H7 (cell line): ENCODE data around the gene SELPLG. TPM values are rescaled to one million over a fixed set of nuclear protein-coding genes. Genes with fewer than 3 reads are reported as not detected.

Experiments
- DNase-seq: peaks from one replicate; pipeline ENCODE4 v3.0.0; 2012
- H3K27me3 ChIP-seq: 2 replicates; pipeline ENCODE4 v1.6.0; 2011; ENCODE audit warnings: mild to moderate bottlenecking, low read length; ENCODE audit not compliant: control insufficient read depth, insufficient read depth
- H3K36me3 ChIP-seq: replicated peaks from 2 replicates; pipeline ENCODE4 v1.5.1; 2011; ENCODE audit warnings: low read length; ENCODE audit not compliant: control insufficient read depth, insufficient read depth
- H3K4me3 ChIP-seq: 2 replicates; pipeline ENCODE4 v1.5.1; 2011; ENCODE audit warnings: low read depth, mild to moderate bottlenecking, control low read depth, low read length, moderate library complexity; ENCODE audit not compliant: insufficient read depth
- total RNA-seq: library from RNA; depleted of rRNA; stranded (reverse); fragments of >200 nt; shearing (Covaris generic); gene quantifications from 2 replicates; pipeline ENCODE4 v1.2.3, GENCODE V29; 2014; rRNA removed

Gene SELPLG, protein sequence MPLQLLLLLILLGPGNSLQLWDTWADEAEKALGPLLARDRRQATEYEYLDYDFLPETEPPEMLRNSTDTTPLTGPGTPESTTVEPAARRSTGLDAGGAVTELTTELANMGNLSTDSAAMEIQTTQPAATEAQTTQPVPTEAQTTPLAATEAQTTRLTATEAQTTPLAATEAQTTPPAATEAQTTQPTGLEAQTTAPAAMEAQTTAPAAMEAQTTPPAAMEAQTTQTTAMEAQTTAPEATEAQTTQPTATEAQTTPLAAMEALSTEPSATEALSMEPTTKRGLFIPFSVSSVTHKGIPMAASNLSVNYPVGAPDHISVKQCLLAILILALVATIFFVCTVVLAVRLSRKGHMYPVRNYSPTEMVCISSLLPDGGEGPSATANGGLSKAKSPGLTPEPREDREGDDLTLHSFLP
- 0.10 and 0.15 TPM in 2 replicates for total RNA-seq

DNA sequence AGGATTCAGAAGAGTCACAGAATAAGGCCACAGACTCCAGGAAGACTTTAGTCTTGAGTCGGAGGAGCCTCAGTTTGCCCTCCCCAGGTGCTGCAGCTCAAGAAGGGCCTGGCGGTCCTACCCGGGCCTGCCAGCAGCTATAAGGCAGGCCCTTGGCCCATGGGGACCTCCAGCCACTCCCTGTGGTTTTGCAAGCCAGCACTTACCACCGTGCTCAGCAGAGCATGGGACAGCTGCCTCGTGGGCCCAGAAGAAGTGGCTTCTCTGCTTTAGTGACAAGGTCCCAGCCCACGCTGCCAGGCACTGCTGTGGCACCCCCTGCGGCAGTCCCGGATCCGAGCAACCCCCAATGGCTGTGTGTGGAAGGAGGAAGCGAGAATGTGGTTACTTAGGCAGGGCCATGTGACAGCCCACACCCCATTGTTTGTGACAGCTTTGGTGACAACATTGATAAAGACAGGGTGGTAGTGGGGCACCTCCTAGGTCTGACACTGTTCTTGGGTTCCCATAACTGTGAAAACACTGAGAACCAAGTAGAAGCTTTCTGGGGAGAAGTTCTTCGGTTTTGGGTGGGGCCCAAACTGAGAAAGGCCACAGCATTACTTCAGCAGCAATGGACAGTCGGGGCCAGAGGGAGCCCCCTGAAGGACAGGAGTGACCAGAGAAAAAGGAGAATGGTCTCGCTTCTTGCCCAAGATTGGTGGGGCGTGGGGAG lies at the start of gene SELPLG:
TSS of gene SELPLG (minus strand) at position 361 of the 715 bp plus-strand sequence. CDS start 9,587 bp downstream, outside the sequence.
- Histone ChIP-seq H3K27me3 (no peaks in the 10 kb centered on the region), H3K36me3 (no peaks in the 10 kb centered on the region), H3K4me3 (no peak within 1 kb of the TSS)
- no peak for DNase-seq

DNA sequence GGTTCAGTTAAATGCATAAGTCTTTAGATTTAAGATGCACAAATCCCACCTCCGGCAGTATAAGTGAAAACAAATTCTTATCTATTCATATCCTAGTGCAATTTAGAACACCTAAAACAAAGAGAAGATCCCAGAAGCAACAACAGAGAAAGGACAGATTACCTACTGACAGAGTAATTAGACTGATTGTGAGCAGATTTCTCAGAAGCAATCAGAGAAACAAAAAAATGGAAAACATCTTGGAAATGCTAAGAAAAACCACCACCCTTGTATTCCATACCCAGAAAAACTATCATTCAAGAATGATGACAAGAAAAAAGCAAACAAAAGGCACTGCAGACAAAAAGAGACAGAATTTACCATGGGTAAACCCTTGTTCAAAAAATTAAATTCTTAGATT lies 47.6 kb upstream of the SELPLG start:
- H3K36me3 ChIP-seq = no peaks in the 10 kb centered on the region; the same call in 1 of the 2 replicates
- no peak for DNase-seq
- H3K4me3 ChIP-seq = no peak overlapping the region
- no peaks in the 10 kb centered on the region for H3K27me3 ChIP-seq

DNA sequence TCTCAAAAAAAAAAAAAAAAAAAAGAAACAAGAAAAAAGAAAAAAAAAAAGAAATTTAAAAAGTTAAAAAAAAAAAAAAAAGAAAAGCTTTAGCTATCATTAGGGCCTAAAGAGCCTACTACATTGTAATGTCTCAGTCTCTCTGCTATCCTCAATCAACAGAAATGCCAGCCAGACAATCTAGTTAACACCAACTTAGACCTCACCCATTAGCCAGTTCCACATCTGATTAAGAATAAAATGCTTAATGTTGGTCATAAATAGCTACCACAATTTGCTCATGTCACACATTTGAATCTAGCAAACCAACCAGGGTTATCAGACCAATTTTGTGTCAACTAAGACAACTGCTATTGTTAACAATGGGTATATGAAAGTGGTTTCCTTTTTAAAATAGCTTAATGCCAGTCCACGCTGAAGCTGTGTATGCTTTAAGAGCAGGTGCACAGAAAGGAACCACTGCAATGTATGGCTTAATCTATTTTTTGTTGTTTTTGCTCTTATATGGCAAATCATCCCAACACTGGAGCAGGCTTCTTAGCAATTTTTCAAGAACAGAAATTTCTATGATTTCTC lies 45.5 kb upstream of the SELPLG start:
- no peak for DNase-seq
- no peaks in the 10 kb centered on the region; the same call in 1 of the 2 replicates for H3K36me3 ChIP-seq
- H3K4me3 ChIP-seq = no peak overlapping the region
- no peaks in the 10 kb centered on the region for H3K27me3 ChIP-seq

DNA sequence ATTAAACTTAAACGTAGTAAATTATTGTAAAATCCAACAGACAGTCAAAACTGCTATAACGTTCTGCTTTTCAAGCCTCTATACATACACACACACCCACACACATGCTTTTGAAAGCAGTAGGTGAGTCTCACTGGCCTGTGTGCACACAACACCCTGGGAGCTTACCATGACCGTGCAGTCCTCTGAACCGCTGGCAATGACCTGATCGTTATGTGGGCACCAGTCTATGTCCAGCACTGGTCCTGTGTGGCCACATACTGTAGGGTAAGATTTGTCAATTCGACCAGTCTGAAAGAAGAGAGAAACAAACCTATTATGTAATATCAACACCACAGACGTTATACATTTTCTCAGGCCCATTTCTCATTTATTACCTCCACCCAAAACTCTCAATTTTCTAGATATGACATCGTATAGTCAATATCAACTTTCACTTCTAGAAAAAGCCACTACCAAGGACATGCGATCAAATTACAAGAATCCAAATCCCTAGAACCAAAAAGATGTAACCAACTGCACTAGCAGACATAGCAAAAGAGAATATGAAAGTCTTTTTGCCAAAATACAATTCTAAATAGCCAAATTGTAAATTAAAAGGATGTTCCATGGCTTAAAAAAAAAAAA lies 44.5 kb upstream of the SELPLG start:
- Histone ChIP-seq H3K27me3 (no peaks in the 10 kb centered on the region), H3K36me3 (no peaks in the 10 kb centered on the region; the same call in 1 of the 2 replicates), H3K4me3 (no peak overlapping the region)
- no peak for DNase-seq

GRCh38 chr12:108677381-108677780 lies 43.7 kb upstream of the SELPLG start:
- DNase-seq = no peak
- Histone ChIP-seq H3K36me3 (no peaks in the 10 kb centered on the region; the same call in 1 of the 2 replicates), H3K4me3 (no peak overlapping the region), H3K27me3 (no peaks in the 10 kb centered on the region)

- no peak for DNase-seq
- H3K36me3 ChIP-seq = no peaks in the 10 kb centered on the region; the same call in 1 of the 2 replicates
- no peak overlapping the region for H3K4me3 ChIP-seq
- no peaks in the 10 kb centered on the region for H3K27me3 ChIP-seq
Measured at GRCh38 chr12:108676707-108677106, 43.0 kb upstream of the SELPLG start.

DNA sequence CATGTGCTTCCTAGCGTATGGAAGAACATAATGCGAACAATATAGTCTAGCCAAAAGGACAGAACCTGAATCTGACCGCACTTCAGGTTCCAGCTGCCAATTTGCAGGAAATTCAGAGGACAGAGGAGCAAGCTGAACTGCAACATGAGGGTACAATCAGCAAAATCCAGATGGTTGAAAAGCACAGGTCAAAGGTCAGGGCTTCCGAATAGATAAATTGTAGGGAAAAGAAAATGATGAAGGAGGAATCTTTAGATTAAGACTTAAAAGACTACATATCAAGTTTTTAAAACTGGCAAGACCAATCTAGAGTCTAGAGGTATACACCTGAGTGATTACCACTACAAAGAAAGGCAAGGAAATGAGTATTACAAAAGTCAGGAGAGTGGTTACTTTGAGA lies 42.1 kb upstream of the SELPLG start:
- Histone ChIP-seq H3K27me3 (no peaks in the 10 kb centered on the region), H3K36me3 (no peaks in the 10 kb centered on the region; the same call in 1 of the 2 replicates), H3K4me3 (no peak overlapping the region)
- DNase-seq = no peak

- Histone ChIP-seq H3K4me3 (no peak overlapping the region), H3K27me3 (no peaks in the 10 kb centered on the region), H3K36me3 (no peaks in the 10 kb centered on the region; the same call in 1 of the 2 replicates)
- DNase-seq = no peak
Measured at GRCh38 chr12:108672054-108672453, 38.4 kb upstream of the SELPLG start.

GRCh38 chr12:108671110-108671509 lies 37.4 kb upstream of the SELPLG start:
- Histone ChIP-seq H3K4me3 (no peak overlapping the region), H3K36me3 (no peaks in the 10 kb centered on the region; the same call in 1 of the 2 replicates), H3K27me3 (no peaks in the 10 kb centered on the region)
- DNase-seq = no peak

GRCh38 chr12:108670066-108670631 lies 36.5 kb upstream of the SELPLG start:
- Histone ChIP-seq H3K27me3 (no peaks in the 10 kb centered on the region), H3K36me3 (no peaks in the 10 kb centered on the region; the same call in 1 of the 2 replicates), H3K4me3 (no peak overlapping the region)
- no peak for DNase-seq

- H3K27me3 ChIP-seq = no peaks in the 10 kb centered on the region
- no peak overlapping the region for H3K4me3 ChIP-seq
- no peak for DNase-seq
- H3K36me3 ChIP-seq = no peaks in the 10 kb centered on the region
Measured at GRCh38 chr12:108668542-108668941, 34.8 kb upstream of the SELPLG start.

GRCh38 chr12:108668063-108668462 lies 34.4 kb upstream of the SELPLG start:
- DNase-seq = no peak
- H3K36me3 ChIP-seq = no peaks in the 10 kb centered on the region
- no peaks in the 10 kb centered on the region for H3K27me3 ChIP-seq
- H3K4me3 ChIP-seq = no peak overlapping the region

DNA sequence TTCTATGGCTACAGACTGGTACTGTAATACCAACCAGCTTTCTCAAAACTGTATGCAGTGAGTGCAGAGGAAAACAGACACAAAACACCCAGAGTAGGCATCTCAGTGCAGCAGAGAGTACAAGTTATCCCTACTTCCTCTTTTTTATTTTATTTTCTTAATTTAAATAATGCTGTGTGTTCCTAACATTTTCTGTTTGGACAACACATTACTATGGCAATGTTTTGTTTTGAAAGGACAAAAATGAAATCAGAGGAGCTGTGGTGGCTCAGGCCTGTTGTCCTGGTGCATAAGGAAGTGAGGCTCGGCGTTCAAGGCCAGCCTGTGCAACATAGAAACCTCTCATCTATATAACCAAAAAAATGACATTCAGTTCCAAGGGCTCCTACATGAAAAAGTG lies 33.7 kb upstream of the SELPLG start:
- H3K36me3 ChIP-seq = no peaks in the 10 kb centered on the region
- no peaks in the 10 kb centered on the region for H3K27me3 ChIP-seq
- DNase-seq = no peak
- H3K4me3 ChIP-seq = no peak overlapping the region

- no peaks in the 10 kb centered on the region for H3K27me3 ChIP-seq
- no peak overlapping the region for H3K4me3 ChIP-seq
- no peak for DNase-seq
- no peaks in the 10 kb centered on the region for H3K36me3 ChIP-seq
Measured at GRCh38 chr12:108666401-108666881, 32.7 kb upstream of the SELPLG start.
